Mucosa of descending colon (tissue), 3 donors: ENCODE data around the gene DAAM1. TPM values are rescaled to one million over a fixed set of nuclear protein-coding genes. Genes with fewer than 3 reads are reported as not detected.

Experiments used
- ATAC-seq: fragments of 200-7000 bp; cut with Tn5 transposase; one replicate; pipeline ENCODE4 v1.9.1; 2020; ENCODE audit warnings: mild to moderate bottlenecking, moderate library complexity
- DNase-seq, 3 donors: peaks; one replicate each; pipeline ENCODE4 v3.0.0-alpha.2; 2020
- H3K36me3 ChIP-seq: fragments of 200-600 bp; one replicate; pipeline ENCODE4 v1.8.0; 2021; ENCODE audit warnings: low read depth, mild to moderate bottlenecking
- H3K4me1 ChIP-seq: fragments of 200-600 bp; one replicate; pipeline ENCODE4 v1.8.0; 2021; ENCODE audit warnings: low read depth, mild to moderate bottlenecking
- H3K4me3 ChIP-seq: fragments of 200-600 bp; one replicate; pipeline ENCODE4 v1.8.0; 2021; ENCODE audit warnings: mild to moderate bottlenecking
- H3K9me3 ChIP-seq: fragments of 200-600 bp; one replicate; pipeline ENCODE4 v1.8.0; 2021; ENCODE audit warnings: mild to moderate bottlenecking
- CTCF ChIP-seq: fragments of 200-600 bp; IDR thresholded peaks from one replicate; pipeline ENCODE4 v1.8.0; 2022; ENCODE audit warnings: antibody characterized with exemption, mild to moderate bottlenecking
- intact Hi-C, 2 donors: fragments of 100-400 bp; cut with DNase I in 1 of 2; cut with micrococcal nuclease in 1 of 2; formaldehyde crosslinking; loops; one replicate each; pipeline versions ENCODE4 v1.11.0 to v1.11.1; 2022; cut with DNase I, micrococcal nuclease
- total RNA-seq, 3 donors: library from RNA; stranded (reverse); fragmentation: NEBNext Ultra II Directional in 2 of 3; extraction: Animal tissue kit (Norgen Biotek cat#: 25700) in 2 of 3; gene quantifications; one replicate each; pipeline versions ENCODE4 v1.2.1 to v1.2.4, GENCODE V29; 2021 to 2023
- donor health status: DM: no; HTN: no; CAD: no; lungs with moderate emphysema.
- donor health status: DM: no; HTN: no; CAD: no.
- donor health status: DM: no; HTN: yes; CAD: no.

DAAM1 gene
- total RNA-seq, 3 donors from 2014 or later, result 41.0 to 85.4 (median 49.6) TPM

GRCh38 chr14:59244581-59244980, 56.1 kb downstream of the DAAM1 start:
- TF ChIP-seq CTCF, result no peak
- Histone ChIP-seq H3K4me3 (no peak overlapping the region), H3K9me3 (no peaks in the 10 kb centered on the region), H3K36me3 (no peaks in the 10 kb centered on the region), H3K4me1 (peaks cover 2% of the 10 kb centered on the region)
- peak; percentile 85 for ATAC-seq
- intact Hi-C loops, result no loop called here
- peak in 1 of 3 donors; percentile 33 for DNase-seq

- ATAC-seq (no peak), DNase-seq (no peak)
- Histone ChIP-seq H3K4me3 (no peak overlapping the region), H3K9me3 (no peaks in the 10 kb centered on the region), H3K36me3 (no peaks in the 10 kb centered on the region), H3K4me1 (no peaks in the 10 kb centered on the region)
- no peak for TF ChIP-seq CTCF
- intact Hi-C loops, result no loop called here
These were observed 57.4 kb downstream of the DAAM1 start for GRCh38 chr14:59245809-59246295.

- no peak for TF ChIP-seq CTCF
- ATAC-seq (no peak), DNase-seq (no peak)
- no peaks in the 10 kb centered on the region for H3K36me3 ChIP-seq
- no peaks in the 10 kb centered on the region for H3K4me1 ChIP-seq
- H3K9me3 ChIP-seq, result no peaks in the 10 kb centered on the region
- intact Hi-C loops, result no loop called here
- H3K4me3 ChIP-seq, result no peak overlapping the region
These were observed 58.1 kb downstream of the DAAM1 start for GRCh38 chr14:59246566-59246965.

- Histone ChIP-seq H3K36me3 (no peaks in the 10 kb centered on the region), H3K9me3 (no peaks in the 10 kb centered on the region), H3K4me1 (no peaks in the 10 kb centered on the region), H3K4me3 (no peak overlapping the region)
- ATAC-seq (no peak), DNase-seq (no peak)
- intact Hi-C loops, result no loop called here
- no peak for TF ChIP-seq CTCF
These were observed 59.5 kb downstream of the DAAM1 start for GRCh38 chr14:59247801-59248584.

GRCh38 chr14:59249029-59249428, 60.6 kb downstream of the DAAM1 start:
- ATAC-seq (no peak), DNase-seq (no peak)
- Histone ChIP-seq H3K36me3 (no peaks in the 10 kb centered on the region), H3K4me1 (no peaks in the 10 kb centered on the region), H3K9me3 (no peaks in the 10 kb centered on the region), H3K4me3 (no peak overlapping the region)
- TF ChIP-seq CTCF, result no peak
- intact Hi-C loops, result no loop called here
